Trophoblast cell (in vitro differentiated cells and primary cell): ENCODE measurements around the gene PIK3AP1.

Experiments
- DNase-seq, 2 donors: peaks; one replicate each; pipeline ENCODE4 v3.0.0-alpha.2; 2016
- H2AFZ ChIP-seq: 2 replicates; pipeline ENCODE4 v1.6.1; 2013; ENCODE audit warnings: low read length, moderate library complexity, mild to moderate bottlenecking; ENCODE audit not compliant: insufficient read depth, poor library complexity
- H2AK5ac ChIP-seq: 2 replicates; pipeline ENCODE4 v1.6.1; 2013; ENCODE audit warnings: mild to moderate bottlenecking, low read length
- H2BK120ac ChIP-seq: 2 replicates; pipeline ENCODE4 v1.6.1; 2013; ENCODE audit warnings: low read length, mild to moderate bottlenecking, moderate library complexity; ENCODE audit not compliant: insufficient read depth, poor library complexity
- H2BK12ac ChIP-seq: 2 replicates; pipeline ENCODE4 v1.6.1; 2013; ENCODE audit warnings: mild to moderate bottlenecking, low read length, moderate library complexity
- H2BK5ac ChIP-seq: 2 replicates; pipeline ENCODE4 v1.6.1; 2013; ENCODE audit warnings: low read length, low read depth, moderate library complexity, mild to moderate bottlenecking; ENCODE audit not compliant: poor library complexity
- H3K14ac ChIP-seq: 2 replicates; pipeline ENCODE4 v1.6.1; 2013; ENCODE audit warnings: mild to moderate bottlenecking, low read length
- H3K18ac ChIP-seq: 2 replicates; pipeline ENCODE4 v1.6.1; 2013; ENCODE audit warnings: mild to moderate bottlenecking, low read length
- H3K23ac ChIP-seq: 2 replicates; pipeline ENCODE4 v1.6.1; 2013; ENCODE audit warnings: low read length
- H3K27ac ChIP-seq: 2 replicates; pipeline ENCODE4 v1.5.1; 2013; ENCODE audit warnings: low read depth, mild to moderate bottlenecking, inconsistent platforms, low read length, moderate library complexity
- H3K27me3 ChIP-seq: 2 replicates; pipeline ENCODE4 v1.6.1; 2013; ENCODE audit warnings: inconsistent platforms, mild to moderate bottlenecking, low read length, moderate library complexity; ENCODE audit not compliant: insufficient read depth
- H3K36me3 ChIP-seq, 2 experiments: 1 replicate in 1 of 2; 2 replicates in 1 of 2; pipeline ENCODE4 v1.6.1; 2013; ENCODE audit warnings: low read length in 2 of 2, mild to moderate bottlenecking in 2 of 2, moderate library complexity in 1 of 2; ENCODE audit not compliant: insufficient read depth in 2 of 2, control insufficient read depth in 1 of 2
- H3K4ac ChIP-seq: 2 replicates; pipeline ENCODE4 v1.6.1; 2013; ENCODE audit warnings: low read depth, mild to moderate bottlenecking, low read length, moderate library complexity
- H3K4me1 ChIP-seq, 2 experiments: 1 replicate in 1 of 2; 2 replicates in 1 of 2; pipeline ENCODE4 v1.6.1; 2013; ENCODE audit warnings: low read length in 2 of 2, mild to moderate bottlenecking in 2 of 2, moderate library complexity in 1 of 2; ENCODE audit not compliant: insufficient read depth in 2 of 2, control insufficient read depth in 1 of 2
- H3K4me2 ChIP-seq: 2 replicates; pipeline ENCODE4 v1.6.1; 2013; ENCODE audit warnings: inconsistent platforms, mild to moderate bottlenecking, low read length, moderate library complexity
- H3K4me3 ChIP-seq: 2 replicates; pipeline ENCODE4 v1.5.1; 2013; ENCODE audit warnings: mild to moderate bottlenecking, low read depth, low read length, inconsistent platforms
- H3K79me1 ChIP-seq: one replicate; pipeline ENCODE4 v1.6.1; 2013; ENCODE audit warnings: low read length
- H3K79me2 ChIP-seq: 2 replicates; pipeline ENCODE4 v1.6.1; 2013; ENCODE audit warnings: low read length, mild to moderate bottlenecking; ENCODE audit not compliant: control insufficient read depth, insufficient read depth, poor library complexity
- H3K9ac ChIP-seq: 2 replicates; pipeline ENCODE4 v1.6.1; 2013; ENCODE audit warnings: mild to moderate bottlenecking, low read length
- H3K9me3 ChIP-seq: 2 replicates; pipeline ENCODE4 v1.6.1; 2013; ENCODE audit warnings: low read depth, mild to moderate bottlenecking, control low read depth, inconsistent platforms, low read length; ENCODE audit not compliant: insufficient read depth
- H4K12ac ChIP-seq: 2 replicates; pipeline ENCODE4 v1.6.1; 2013; ENCODE audit warnings: low read depth, mild to moderate bottlenecking, low read length, moderate library complexity
- H4K8ac ChIP-seq: 2 replicates; pipeline ENCODE4 v1.6.1; 2013; ENCODE audit warnings: low read depth, mild to moderate bottlenecking, low read length, moderate library complexity
- H4K91ac ChIP-seq: one replicate; pipeline ENCODE4 v1.6.1; 2013; ENCODE audit warnings: low read depth, mild to moderate bottlenecking, low read length, moderate library complexity
- WGBS: extraction: QIAGEN DNeasy Blood & Tissue Kit; methylation state at CpG from one replicate; pipeline ENCODE4 v1.1.7; 2013; ENCODE audit warnings: missing lambda C conversion rate; ENCODE audit not compliant: insufficient read length, insufficient coverage; ENCODE audit errors: extremely low coverage; 5-methylcytosine and 5-hydroxymethylcytosine counted together

PIK3AP1 gene

GRCh38 chr10:96692427-96692826 lies 27.9 kb downstream of the PIK3AP1 start:
- no peak overlapping the region for H4K8ac ChIP-seq
- H3K9me3 ChIP-seq: peaks cover 1% of the 10 kb centered on the region
- H2AFZ ChIP-seq: no peak overlapping the region
- no peaks in the 10 kb centered on the region for H3K27me3 ChIP-seq
- no peak overlapping the region for H4K12ac ChIP-seq
- no peaks in the 10 kb centered on the region for H3K4me1 ChIP-seq
- no peak overlapping the region for H3K4me3 ChIP-seq
- no peak overlapping the region for H3K23ac ChIP-seq
- no peaks in the 10 kb centered on the region for H3K36me3 ChIP-seq
- H3K4me2 ChIP-seq: no peak overlapping the region
- H3K4ac ChIP-seq: no peak overlapping the region
- no peak overlapping the region for H2AK5ac ChIP-seq
- no peak overlapping the region for H3K18ac ChIP-seq
- no peak overlapping the region for H3K14ac ChIP-seq
- no peak overlapping the region for H3K9ac ChIP-seq
- no peak overlapping the region for H3K27ac ChIP-seq
- H2BK5ac ChIP-seq: no peak overlapping the region
- no CpG with 5 or more reads among the region's 4 CpGs for WGBS
- no peak overlapping the region for H2BK12ac ChIP-seq
- no peaks in the 10 kb centered on the region for H3K79me2 ChIP-seq
- H3K79me1 ChIP-seq: no peaks in the 10 kb centered on the region
- no peak for DNase-seq
- no peak overlapping the region for H2BK120ac ChIP-seq
- H4K91ac ChIP-seq: no peak overlapping the region

GRCh38 chr10:96691761-96692160 lies 28.6 kb downstream of the PIK3AP1 start:
- no peak overlapping the region for H3K14ac ChIP-seq
- no peak overlapping the region for H2AFZ ChIP-seq
- no peak overlapping the region for H3K18ac ChIP-seq
- H3K4me3 ChIP-seq: no peak overlapping the region
- H2AK5ac ChIP-seq: no peak overlapping the region
- no peak overlapping the region for H2BK12ac ChIP-seq
- H3K9ac ChIP-seq: no peak overlapping the region
- DNase-seq: no peak
- H3K36me3 ChIP-seq: no peaks in the 10 kb centered on the region
- no peak overlapping the region for H2BK5ac ChIP-seq
- peaks cover 1% of the 10 kb centered on the region for H3K9me3 ChIP-seq
- no peak overlapping the region for H3K27ac ChIP-seq
- H3K4me1 ChIP-seq: no peaks in the 10 kb centered on the region
- H3K4me2 ChIP-seq: no peak overlapping the region
- no peak overlapping the region for H4K8ac ChIP-seq
- no peaks in the 10 kb centered on the region for H3K79me1 ChIP-seq
- H3K4ac ChIP-seq: no peak overlapping the region
- no peak overlapping the region for H3K23ac ChIP-seq
- H2BK120ac ChIP-seq: no peak overlapping the region
- no peak overlapping the region for H4K12ac ChIP-seq
- no peak overlapping the region for H4K91ac ChIP-seq
- no peaks in the 10 kb centered on the region for H3K27me3 ChIP-seq
- H3K79me2 ChIP-seq: no peaks in the 10 kb centered on the region

- Histone ChIP-seq H4K8ac (no peak overlapping the region), H3K79me2 (no peaks in the 10 kb centered on the region), H3K27ac (no peak overlapping the region), H3K18ac (no peak overlapping the region), H3K9ac (no peak overlapping the region), H3K23ac (no peak overlapping the region), H2BK5ac (no peak overlapping the region), H4K12ac (no peak overlapping the region), H2AK5ac (no peak overlapping the region), H3K4me1 (no peaks in the 10 kb centered on the region), H3K79me1 (no peaks in the 10 kb centered on the region), H3K4me3 (no peak overlapping the region), H2BK12ac (no peak overlapping the region), H3K9me3 (peaks cover 1% of the 10 kb centered on the region), H4K91ac (no peak overlapping the region), H3K4ac (no peak overlapping the region), H3K27me3 (no peaks in the 10 kb centered on the region), H2BK120ac (no peak overlapping the region), H2AFZ (no peak overlapping the region), H3K36me3 (no peaks in the 10 kb centered on the region), H3K14ac (no peak overlapping the region), H3K4me2 (no peak overlapping the region)
- peak in 1 of 2 donors; percentile 41 for DNase-seq
- WGBS: no CpG with 5 or more reads among the region's 9 CpGs
Measured at GRCh38 chr10:96690755-96691730, 29.3 kb downstream of the PIK3AP1 start.

GRCh38 chr10:96688789-96689188 lies 31.5 kb downstream of the PIK3AP1 start:
- Histone ChIP-seq H3K9me3 (peaks cover 1% of the 10 kb centered on the region), H2BK12ac (no peak overlapping the region), H3K4me2 (no peak overlapping the region), H2BK5ac (no peak overlapping the region), H3K18ac (no peak overlapping the region), H3K79me1 (no peaks in the 10 kb centered on the region), H3K4me3 (no peak overlapping the region), H2AK5ac (no peak overlapping the region), H3K23ac (no peak overlapping the region), H4K91ac (no peak overlapping the region), H3K4me1 (no peaks in the 10 kb centered on the region), H3K27me3 (no peaks in the 10 kb centered on the region), H3K27ac (no peak overlapping the region), H3K9ac (no peak overlapping the region), H3K79me2 (no peaks in the 10 kb centered on the region), H2AFZ (no peak overlapping the region), H4K12ac (no peak overlapping the region), H3K36me3 (no peaks in the 10 kb centered on the region), H3K4ac (no peak overlapping the region), H3K14ac (no peak overlapping the region), H4K8ac (no peak overlapping the region), H2BK120ac (no peak overlapping the region)
- no peak for DNase-seq
- no CpG with 5 or more reads among the region's 4 CpGs for WGBS
